Measurements from ENCODE around the gene PCDH11X. TPM values are rescaled to one million over a fixed set of nuclear protein-coding genes. Genes with fewer than 3 reads are reported as not detected.
"Not testable (repeated sequence)": the region's sequence is repeated elsewhere in the genome, so short reads cannot be mapped to it uniquely, and the experiment has no call there.

PCDH11X gene
- total and polyA plus RNA-seq, 5 donors, result 0.06 to 0.37 (median 0.16) TPM; not detected in 1

- ATAC-seq; H3K4me1 ChIP-seq (ENCODE audit: control insufficient read depth, insufficient read depth, low read length); DNase-seq; H3K27me3 ChIP-seq (ENCODE audit: control insufficient read depth, insufficient read depth); H3K4me3 ChIP-seq (ENCODE audit: low read length); intact Hi-C loops (cut with DNase I); H3K27ac ChIP-seq (ENCODE audit: low read length); H3K9me3 ChIP-seq (ENCODE audit: control insufficient read depth, low read length): not testable (repeated sequence)
- 64% methylated on average over 3 of the region's 3 CpGs for WGBS
Observed at GRCh38 chrX:91817537-91817936, 38.4 kb downstream of the PCDH11X start.

- H3K4me1 ChIP-seq (ENCODE audit: control insufficient read depth, insufficient read depth, low read length); H3K4me3 ChIP-seq (ENCODE audit: low read length); DNase-seq; H3K27me3 ChIP-seq (ENCODE audit: control insufficient read depth, insufficient read depth); H3K9me3 ChIP-seq (ENCODE audit: control insufficient read depth, low read length); H3K27ac ChIP-seq (ENCODE audit: low read length); intact Hi-C loops (cut with DNase I); ATAC-seq: not testable (repeated sequence)
- 96% methylated on average over 24 of the region's 24 CpGs for WGBS
Observed at GRCh38 chrX:91825321-91825720, 46.1 kb downstream of the PCDH11X start.

Data from right cardiac atrium (tissue), 5 donors.